DMS79 treated with DMSO at 0.1 percent for 48 hours (cell line): ENCODE data around the gene DNAJC21.
A peak's percentile ranks its signal among the peaks of the same experiment; 100 is the strongest.
"Not testable (repeated sequence)": the region's sequence is repeated elsewhere in the genome, so short reads cannot be mapped to it uniquely, and the experiment has no call there.

Experiments used
- DNase-seq: peaks from one replicate; lab custom pipeline; 2025; lab: John Stamatoyannopoulos, UW

DNAJC21 gene

GRCh38 chr5:34923694-34924461 is 5.5 kb upstream of the DNAJC21 start:
- DNase-seq: no peak

DNA sequence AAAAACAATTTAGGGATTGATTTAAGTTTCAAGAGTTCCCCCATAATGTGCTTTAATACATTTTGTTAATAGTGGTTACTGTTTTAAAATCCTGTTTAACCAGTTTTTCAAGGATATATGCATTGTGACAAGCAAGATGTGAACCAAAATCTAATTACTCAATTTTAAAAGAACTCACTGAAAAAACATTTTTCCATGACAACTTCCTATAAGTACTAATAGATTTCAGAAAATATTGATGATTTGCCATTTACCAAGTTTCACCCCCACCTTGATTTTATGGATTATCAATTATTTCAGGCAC is 4.9 kb upstream of the DNAJC21 start:
- no peak for DNase-seq

DNA sequence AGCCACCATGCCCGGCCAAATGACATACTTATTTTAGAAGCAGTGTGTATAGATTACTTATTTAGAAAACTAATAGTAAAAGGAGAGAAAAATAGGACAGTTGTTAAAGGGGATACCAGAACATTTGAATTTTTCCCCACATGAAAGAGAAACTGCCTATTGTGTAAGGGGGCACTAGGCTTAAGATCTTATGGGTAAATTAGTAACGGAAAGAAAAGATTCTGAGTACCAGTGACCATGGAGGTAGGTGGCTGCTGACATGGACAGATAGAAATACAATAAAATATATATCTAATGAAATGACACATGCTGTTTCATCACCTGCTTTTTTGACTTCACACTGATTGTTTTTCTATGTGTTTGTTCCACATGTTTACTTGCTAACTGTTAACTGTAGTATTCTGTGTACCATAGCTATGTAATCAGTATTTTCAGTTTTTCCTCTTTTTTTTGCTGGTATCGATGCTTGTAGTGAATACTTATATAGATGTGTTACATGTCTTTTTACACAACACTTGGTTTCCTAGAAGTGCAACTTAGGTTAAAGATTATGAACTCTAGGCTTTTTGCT is 3.0 kb upstream of the DNAJC21 start:
- DNase-seq: no peak

DNA sequence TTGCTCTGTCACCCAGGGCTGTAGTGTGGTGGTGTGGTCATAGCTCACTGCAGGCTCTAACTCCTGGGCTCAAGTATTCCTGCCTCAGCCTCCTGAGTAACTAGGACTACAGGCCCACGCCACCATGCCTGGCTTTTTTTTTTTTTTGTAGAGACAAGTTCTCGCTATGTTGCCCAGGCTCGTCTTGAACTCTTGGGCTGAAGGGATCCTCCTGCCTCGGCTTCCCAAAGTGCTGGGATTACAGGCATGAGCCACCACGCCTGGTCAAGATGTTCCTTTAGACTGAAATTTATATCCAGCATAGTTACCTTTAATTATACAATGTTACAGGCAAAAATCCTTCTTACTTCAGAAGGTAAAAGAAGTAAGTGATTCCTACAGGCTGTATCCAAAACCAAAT is 1.6 kb upstream of the DNAJC21 start:
- DNase-seq: no peak

- no peak for DNase-seq
These were observed 1.1 kb upstream of the DNAJC21 start for GRCh38 chr5:34928267-34928666.

- DNase-seq: peak; percentile 36
These were observed 532 bp downstream of the DNAJC21 start for GRCh38 chr5:34929720-34930461.

GRCh38 chr5:34930462-34930844 is 1.1 kb downstream of the DNAJC21 start:
- DNase-seq: no peak

DNA sequence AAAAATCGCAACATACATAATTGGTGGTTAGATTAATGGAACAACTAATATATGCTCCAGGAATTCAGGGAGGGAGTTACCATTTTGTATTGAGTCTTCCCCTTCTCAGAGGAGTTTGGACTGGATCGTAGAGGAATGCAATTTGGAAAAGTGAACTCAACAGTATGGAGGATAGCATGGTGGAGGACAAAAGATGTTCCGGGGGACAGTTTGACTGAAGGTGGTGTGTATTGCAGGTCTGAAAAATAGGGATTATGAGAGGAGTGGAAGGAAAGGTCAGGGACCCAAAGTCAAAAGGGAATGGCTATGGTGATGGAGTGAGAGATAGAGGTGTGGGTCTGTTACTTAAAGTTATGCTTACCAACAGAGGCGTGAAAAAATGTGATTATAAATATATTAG is 1.5 kb downstream of the DNAJC21 start:
- no peak for DNase-seq

DNA sequence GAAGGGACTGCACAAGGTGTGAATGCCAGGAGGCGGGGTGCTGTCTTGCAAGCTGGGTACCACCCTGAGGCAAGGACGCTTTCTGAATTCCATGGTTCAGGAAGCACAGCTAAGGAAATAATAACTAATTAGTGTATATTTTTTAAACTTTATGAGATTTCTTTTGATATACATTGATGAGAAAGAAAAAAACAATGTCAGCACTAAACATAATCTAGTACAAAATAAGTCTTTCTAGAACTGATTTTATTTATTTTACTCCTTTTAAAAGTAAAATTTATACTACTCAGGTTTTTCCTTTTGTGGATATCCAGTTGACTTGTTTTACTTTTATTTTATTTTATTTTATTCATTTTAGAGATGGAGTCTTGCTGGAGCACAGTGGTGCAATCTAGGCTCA is 3.6 kb downstream of the DNAJC21 start:
- no peak for DNase-seq

GRCh38 chr5:34941936-34942335 is 12.6 kb downstream of the DNAJC21 start:
- no peak for DNase-seq

- DNase-seq: no peak
These were observed 14.7 kb downstream of the DNAJC21 start for GRCh38 chr5:34944044-34944443.

- no peak for DNase-seq
These were observed 15.2 kb downstream of the DNAJC21 start for GRCh38 chr5:34944460-34945047.

GRCh38 chr5:34957321-34957720 is 28.0 kb downstream of the DNAJC21 start:
- no peak for DNase-seq

DNA sequence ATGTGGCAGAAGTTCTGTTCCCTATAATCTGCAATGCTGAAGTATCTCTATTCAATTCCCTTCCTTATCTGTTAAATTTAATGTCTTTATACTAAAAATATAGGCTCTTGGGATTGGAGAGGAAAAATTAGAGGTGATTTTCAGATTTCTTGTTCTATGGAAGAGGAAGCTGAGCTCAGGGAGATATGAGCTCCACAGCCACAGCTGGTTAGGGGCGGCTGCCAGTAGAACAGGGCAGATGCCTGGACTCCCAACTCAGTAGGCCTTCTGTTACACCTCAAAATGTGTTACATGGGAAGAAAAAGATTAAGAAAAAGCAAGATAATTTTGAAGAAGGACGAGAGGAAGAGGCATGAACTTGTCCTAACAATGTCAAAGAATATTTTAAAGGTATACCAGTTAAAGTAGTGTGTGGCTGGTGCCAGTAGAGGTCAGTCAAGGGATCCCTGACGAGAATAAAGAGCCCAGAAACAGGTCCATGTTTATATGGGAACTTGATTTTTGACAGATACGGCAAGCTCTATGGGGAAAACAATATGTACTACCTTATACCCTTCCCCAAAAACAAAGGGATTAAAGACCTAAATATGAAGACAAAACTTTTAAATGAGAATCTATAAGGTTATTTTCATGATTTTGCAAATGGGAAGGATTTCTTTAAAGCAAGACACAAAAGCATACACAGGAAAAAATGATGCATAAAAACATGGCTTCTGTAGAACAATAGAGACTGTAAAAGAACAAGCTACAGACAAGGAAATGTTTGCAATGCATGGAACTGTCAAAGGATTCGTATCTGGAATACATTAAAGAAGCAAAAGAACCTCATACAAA is 28.7 kb downstream of the DNAJC21 start:
- DNase-seq: no peak

GRCh38 chr5:34959323-34959722 is 30.0 kb downstream of the DNAJC21 start:
- DNase-seq: no peak

DNA sequence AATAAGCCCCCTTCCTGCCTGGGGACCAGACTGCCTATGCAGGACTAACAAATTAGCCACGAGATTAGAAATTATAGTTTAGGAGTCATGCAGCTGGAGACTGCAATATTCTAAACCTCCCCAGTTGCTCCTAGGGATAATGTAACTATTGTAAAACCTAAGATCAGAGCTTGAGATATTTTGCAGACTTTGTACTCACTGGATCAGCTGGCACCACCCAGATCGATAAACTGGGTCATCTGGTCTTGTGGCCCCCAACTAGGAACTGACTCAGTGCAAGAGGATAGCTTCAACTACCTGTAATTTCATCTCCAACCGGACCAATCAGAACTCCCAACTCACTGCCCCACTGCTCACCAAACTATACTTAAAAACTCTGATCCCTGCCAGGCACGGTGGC is 38.2 kb downstream of the DNAJC21 start:
- DNase-seq: no peak

DNA sequence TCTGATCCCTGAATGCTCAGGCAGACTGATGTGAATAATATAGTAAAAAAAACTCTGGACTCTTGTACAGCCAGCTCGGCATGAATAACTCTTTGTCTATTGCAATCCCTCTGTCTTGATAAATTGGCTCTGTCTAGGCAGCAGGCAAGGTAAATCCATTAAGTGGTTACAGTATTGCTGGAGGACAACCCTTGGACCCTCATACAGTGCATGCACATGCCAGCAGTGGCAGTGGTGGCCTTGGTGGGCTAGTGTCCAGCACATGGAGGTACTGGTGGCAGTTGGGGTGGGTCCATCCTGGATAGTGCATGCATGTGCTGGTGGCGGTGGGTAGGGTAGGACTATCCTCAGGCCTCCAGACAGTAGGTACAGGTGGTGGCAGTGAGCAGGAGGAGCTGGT is 38.9 kb downstream of the DNAJC21 start:
- DNase-seq: no peak

DNA sequence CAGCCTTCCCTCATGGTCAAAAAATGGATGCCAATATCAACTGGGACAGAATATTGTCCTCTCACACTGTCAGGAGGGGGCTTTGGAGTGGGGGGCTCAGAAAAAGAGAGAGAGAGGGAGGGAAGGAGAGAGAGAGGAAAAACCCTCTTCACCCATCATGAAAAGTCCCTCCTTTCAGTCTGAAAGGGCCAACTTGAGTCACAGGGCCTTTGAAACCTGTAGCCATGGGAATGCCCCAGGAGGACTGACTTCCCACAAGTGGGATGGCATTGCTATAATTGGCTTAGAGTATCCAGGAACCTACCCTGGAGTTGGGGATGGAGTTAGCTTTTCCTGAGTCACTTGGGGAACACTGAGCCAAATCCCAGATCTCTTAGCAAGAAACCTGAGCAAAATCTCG is 41.2 kb downstream of the DNAJC21 start:
- no peak for DNase-seq

- not testable (repeated sequence) for DNase-seq
These were observed 42.3 kb downstream of the DNAJC21 start for GRCh38 chr5:34971655-34972054.

DNA sequence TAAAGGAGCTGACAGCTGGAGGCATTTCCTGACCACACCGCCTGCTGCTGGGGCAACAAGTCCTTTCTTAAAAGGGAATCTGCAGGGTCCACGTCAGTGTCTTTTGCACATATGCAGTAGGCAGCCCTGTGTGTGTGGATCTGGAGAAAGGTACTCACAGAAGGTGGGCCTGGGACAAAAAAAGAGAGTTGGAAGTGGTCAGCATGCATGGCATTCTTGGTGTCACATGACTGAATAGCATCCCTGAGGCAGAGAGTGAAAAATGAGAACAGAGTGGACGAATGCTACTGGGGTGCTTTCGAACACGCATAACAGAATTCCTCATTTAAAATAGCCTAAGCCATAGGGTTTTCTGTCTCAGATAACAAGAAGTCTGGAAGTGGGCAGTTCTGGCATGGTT is 47.0 kb downstream of the DNAJC21 start:
- DNase-seq: no peak

DNA sequence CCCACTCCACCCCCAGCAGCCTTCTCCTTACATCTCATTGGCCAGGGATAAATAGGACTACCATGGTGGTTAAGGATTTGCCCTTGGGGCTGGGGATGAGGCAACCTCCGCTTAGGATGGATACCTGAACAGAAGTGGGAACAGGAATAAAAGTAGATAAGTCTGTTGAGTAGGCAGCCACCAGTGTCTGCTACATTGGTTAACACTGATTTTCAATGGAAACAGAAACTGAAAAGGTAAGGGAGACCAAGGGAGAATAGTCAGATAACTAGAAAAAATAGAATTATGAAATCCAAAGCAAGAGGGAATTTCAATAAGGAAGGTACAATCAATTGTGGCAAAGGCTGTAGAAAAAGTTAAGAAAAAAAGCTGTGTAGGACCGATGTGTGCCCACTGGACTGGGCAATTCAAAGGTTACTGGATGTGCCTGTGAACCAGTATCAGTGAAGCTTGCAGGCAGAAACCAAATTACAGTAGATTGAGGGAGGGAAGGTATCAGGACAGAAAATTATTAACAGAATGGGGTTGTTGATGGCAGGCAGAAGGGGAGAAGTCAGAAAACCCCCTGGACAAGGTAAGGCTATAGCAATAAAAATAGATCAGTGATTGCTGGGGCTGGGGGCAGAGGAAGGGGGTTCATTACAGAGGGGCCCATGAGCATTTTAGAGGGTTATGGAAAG is 48.7 kb downstream of the DNAJC21 start:
- no peak for DNase-seq

DNA sequence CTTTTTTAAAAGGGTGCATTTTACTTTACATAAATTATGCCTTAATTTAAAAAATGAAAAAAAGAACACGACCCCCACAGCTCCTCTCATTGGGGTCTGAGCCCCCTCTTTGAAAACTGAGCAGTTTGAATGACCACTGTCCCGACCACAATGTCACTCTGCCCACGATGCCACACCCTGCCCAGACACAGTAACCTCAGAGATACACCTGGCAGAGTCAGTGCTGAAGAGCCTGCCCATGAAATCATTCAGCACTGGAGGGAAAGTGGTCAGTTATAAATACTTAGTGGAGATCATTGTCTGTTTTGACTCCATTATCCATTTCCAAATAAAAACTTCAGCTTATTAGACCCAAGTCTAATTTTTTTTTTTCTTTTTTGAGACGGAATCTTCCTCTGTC is 49.3 kb downstream of the DNAJC21 start:
- DNase-seq: no peak
